Endometrial microvascular endothelial cells (primary cell): ENCODE measurements around the gene IQSEC1. TPM values are rescaled to one million over a fixed set of nuclear protein-coding genes. Genes with fewer than 3 reads are reported as not detected.

ENCODE experiments used
- in situ Hi-C: cut with HindIII; loops from 2 replicates; pipeline ENCODE4 v1.10.0; 2017; ENCODE audit warnings: low sequenced_read_pairs, low pct_unique_long_range_greater_than_20kb; ENCODE audit errors: inconsistent ontology term
- total RNA-seq: library from RNA; depleted of rRNA; stranded (reverse); fragments of >200 nt; gene quantifications from one replicate; pipeline ENCODE4 v1.2.3, GENCODE V29; 2015; ENCODE audit errors: inconsistent ontology term

Gene IQSEC1
- total RNA-seq, 1 donor from 2014 or later: 24.9 TPM

- in situ Hi-C loops: no loop called here
Observed at GRCh38 chr3:12918231-12918630, 155.0 kb downstream of the IQSEC1 start.

GRCh38 chr3:12916159-12916558 is 157.1 kb downstream of the IQSEC1 start:
- in situ Hi-C loops: no loop called here

DNA sequence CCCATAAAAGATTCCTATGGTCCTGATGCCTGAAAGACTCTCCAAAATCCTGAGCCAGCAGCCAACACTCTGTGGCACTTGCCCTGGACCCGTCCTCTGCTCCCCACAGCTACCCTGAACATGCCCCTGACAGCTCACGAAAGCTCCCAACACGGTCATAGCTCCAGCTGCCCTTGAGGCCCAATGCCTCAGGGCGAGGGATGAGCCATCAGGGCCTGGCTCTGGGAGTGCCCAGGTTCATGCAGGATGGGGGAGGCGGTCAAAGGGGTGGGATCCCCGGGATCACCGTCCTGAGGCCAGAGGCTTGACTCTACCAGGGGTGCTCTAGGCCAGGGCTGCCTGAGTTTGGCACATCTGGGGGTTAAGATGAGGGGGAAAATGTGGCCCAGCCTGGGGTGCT is 159.1 kb downstream of the IQSEC1 start:
- in situ Hi-C loops: no loop called here

- in situ Hi-C loops: no loop called here
Observed at GRCh38 chr3:12911881-12912415, 161.3 kb downstream of the IQSEC1 start.

DNA sequence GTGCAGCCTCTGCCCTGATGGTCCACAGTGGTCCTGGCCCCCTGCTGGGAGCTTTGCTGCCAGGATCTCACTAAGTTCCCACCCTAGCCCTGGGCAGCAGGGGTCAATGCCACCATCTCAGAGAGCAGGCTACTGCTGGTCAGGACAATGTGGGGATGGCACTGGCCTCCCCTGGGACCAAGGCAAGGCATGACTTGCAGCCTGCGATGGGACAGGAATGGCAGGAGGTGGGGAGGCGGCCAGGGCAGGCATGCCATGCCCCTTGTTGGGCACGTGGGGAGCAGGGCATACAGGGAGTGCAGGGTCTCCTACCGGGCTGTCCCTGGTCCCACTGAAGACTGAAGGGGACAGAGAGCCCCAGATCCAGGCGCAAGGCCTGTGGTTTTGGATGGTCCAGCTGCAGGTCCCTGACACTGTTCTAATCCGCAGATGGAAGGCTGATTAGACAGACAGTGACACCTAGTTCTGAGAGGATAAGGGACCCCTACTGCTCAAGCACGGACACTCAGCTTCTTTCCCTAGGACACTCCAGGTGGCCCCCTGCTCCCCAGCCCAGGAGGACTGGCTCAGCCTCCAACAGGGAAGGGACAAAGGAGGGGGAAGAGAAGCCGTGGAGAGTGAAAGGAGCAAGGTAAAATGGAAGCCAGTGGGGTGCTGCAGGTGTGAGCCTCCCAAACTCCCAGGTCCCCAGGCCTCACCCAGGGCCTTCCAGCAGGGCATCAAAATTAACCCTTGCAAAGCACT is 162.7 kb downstream of the IQSEC1 start:
- in situ Hi-C loops: no loop called here

DNA sequence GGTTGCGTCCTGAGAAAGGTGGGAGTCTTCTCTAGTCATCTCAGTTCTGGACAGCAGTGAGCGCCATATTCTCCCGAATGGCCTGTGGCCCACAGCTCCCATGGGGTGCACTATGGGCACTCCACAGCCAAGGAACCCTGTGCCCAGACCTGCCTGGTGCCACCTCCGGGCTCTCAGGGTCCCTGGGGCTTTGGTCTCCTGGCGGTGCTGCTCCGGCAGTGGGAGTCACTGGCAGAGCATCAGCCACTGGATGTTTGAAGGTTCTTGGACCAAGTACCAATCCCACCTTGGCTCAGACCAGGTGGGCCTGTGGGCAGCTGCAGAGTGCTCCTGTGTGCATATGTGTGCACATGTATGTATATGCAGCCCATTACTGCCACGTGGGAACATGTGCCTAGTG is 163.5 kb downstream of the IQSEC1 start:
- in situ Hi-C loops: no loop called here

DNA sequence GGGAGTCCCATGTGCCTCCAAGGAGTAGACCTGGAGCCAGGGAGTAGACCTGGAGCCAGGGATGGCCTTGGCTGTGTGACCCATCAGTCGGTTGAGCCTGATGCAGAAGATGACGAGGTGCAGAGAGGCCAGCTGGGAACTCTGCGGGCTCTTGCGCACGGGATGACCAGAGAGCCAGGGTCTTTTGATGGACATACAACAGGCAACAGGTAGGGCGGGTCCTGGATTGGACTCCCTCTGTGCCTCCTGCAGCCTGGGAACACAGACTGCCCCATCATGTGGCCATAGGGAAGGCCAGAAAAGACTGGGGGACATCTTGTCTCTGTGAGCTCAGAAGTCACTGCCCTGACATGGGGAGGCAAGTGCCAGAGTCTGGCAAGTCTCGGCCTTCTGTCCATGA is 164.4 kb downstream of the IQSEC1 start:
- in situ Hi-C loops: no loop called here

DNA sequence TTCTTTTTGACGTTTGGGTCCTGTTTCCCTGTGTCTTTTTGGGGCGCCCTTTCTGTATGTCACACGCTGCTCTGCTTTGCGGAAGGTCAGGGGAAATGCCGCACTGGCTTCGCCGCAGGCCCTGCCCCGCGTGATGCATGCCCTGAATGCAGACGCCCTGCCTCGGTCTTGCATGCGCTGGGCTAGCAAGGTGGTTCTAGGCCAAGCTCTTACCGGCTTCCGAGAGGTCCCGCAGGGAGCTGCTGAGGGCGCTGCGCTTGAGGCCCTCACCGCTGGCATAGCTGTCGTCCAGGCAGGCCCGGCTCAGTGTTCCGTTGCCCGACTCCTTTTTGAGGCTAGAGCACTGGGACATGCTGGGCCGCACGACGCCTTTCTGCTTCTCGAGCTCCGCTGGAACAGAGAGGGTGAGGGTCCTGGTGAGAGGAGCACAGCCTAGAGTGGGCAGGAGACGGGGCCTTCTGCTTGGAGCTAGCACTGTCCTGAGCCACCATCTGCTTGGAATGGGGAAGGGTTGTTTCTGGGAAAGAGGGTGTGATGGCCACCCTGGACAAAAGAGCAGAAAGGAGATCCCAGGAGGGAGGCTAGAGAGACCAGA is 165.0 kb downstream of the IQSEC1 start:
- in situ Hi-C loops: no loop called here

DNA sequence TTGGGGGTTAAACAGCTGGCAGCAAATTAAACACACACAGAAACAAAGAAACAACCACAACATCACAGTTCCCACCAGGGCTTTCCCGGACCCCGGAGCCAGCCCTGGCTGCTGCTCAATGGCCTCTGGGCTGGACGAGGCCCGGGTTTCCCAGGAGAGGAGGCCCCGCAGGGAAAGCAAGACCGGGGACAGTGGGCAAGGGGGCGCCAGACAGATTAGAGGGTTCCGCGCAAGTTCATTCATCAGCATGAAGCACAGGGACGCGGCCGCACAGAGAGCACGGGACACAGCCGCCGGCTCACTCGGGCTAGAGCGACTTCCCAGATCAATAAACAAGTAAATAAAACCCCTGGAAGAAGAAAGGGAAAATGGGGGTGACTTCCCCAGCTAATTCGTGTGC is 165.5 kb downstream of the IQSEC1 start:
- in situ Hi-C loops: no loop called here

DNA sequence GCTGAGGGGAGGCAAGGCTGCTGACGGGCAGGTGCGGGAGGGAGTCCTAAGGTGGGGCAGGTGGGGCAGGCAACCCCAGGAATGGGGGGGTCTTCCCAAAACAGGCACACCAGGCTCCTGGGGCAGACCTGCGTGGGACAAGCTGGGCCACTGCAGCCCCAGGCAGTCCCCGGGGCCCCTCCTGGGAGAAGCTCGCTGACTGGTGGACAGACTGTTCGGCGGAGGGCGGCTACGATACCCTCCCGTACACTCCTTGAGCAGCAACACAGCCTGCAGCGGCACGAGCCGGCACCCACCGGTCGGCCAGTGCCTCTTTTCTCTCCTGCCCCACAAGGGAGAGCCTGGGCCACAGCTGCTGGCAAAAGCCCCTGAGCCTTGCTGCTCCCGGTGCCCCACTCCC is 165.9 kb downstream of the IQSEC1 start:
- in situ Hi-C loops: no loop called here

DNA sequence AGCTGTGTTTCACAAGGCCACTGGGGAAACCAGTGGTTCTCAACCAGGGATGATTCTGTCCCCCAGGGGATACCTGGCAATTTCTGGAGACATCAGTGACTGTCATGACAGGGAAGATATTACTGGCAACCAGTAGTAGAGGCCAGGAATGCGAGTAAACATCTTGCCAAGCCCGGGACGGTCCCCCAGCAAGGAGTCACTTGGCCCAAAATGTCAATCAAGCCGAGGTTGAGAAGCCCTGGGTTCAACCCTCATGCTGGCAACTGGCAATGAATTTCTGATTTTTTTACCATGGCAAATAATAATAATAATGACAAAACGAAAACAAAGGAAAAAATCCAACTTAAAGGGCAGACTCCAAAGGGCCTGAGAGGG is 166.3 kb downstream of the IQSEC1 start:
- in situ Hi-C loops: no loop called here

DNA sequence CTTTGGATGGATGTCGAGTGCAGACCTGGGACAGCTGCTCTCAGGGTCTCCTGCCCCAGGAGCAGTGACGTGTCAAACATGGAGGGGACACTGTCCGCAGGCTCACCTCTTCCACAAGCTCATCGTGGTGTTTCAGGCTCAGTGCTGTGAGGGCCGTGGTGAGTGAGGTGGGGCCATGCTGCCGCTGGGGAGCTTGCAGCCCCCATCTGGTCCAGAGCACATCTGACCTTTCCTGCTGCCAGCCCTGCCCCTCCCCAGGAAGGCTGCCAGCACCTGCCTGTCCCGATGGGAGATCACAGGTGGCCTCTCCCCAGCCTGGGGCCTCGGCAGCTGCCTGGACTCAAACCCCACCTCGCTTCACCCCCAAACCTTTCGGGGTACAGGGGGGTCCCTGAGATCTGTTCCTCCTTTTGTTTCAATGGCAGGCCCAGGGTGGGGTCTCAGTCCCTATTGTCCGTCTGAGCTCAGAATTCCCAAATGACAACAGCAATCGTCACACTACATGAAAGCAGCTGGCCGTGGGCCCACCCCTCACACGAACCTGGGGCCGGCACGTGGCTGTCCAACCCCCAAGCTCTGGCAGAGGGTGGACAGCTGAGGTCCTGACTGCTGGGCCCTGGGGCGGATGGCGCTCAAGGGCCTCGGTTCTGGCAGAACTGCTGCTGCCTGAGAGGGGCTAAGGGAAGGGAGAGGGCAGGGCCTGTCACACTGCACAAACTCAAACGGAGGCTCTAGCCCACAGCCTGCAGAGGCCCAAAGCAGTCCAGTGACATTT is 166.9 kb downstream of the IQSEC1 start:
- in situ Hi-C loops: no loop called here

GRCh38 chr3:12905316-12906071 is 167.7 kb downstream of the IQSEC1 start:
- in situ Hi-C loops: no loop called here

GRCh38 chr3:12904951-12905315 is 168.3 kb downstream of the IQSEC1 start:
- in situ Hi-C loops: no loop called here

DNA sequence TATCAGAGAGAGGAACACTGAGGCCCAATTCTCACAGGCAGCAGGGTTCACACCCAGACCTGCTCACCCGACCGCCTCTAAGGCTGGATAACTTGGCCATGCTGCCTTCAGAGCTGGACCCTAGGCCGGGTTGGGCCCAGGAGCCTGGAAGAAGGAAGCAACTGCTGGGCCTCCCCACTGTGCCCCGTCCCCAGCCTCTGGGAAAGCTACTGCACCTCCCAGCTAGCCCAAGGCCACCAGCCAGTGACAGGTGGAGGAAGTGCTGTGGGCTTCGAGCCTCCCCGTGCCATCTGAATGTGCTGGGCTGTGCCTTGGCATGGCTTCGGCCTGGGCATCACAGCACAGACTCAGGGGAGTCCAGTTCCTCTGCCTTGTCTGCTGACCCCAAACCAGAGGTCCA is 169.3 kb downstream of the IQSEC1 start:
- in situ Hi-C loops: no loop called here

DNA sequence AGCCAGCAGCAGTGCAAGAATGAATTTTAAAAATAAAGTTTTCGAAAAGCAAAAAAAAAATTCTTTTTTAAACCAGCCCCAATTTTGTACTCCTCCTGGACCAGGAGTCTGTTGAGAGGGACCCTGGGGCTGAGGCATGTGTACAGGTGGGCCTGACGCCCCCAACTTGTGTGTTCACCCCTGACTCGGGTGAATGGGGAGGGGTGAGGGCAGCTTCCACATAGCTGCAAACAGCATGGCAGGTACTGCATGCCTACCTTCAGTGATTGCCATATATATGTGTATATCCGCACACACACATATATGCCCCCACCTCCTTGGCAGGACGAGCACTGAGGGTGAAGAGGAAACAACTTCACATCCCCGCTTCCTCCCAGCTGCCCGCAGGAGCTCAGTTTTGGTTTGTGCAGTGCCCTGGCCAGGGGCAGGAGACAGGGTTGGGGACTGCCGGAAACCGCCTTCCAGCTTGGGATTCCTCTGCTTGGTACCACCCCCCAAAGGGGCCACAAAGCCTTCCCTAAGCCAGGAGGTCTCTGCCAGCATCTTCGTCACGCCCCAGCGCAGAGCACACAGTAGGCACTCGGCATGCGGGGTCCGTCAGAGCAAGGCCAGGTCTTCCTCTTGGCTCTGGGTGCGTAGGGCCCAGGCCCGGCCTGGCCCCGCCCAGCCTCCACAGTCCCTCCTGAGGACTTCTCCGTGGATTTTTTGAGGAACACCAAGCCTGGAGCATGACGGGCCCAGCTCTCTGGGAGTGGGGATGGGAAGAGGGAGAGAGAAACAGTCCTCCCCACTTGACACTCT is 170.0 kb downstream of the IQSEC1 start:
- in situ Hi-C loops: no loop called here

GRCh38 chr3:12902181-12902999 is 170.8 kb downstream of the IQSEC1 start:
- in situ Hi-C loops: no loop called here

DNA sequence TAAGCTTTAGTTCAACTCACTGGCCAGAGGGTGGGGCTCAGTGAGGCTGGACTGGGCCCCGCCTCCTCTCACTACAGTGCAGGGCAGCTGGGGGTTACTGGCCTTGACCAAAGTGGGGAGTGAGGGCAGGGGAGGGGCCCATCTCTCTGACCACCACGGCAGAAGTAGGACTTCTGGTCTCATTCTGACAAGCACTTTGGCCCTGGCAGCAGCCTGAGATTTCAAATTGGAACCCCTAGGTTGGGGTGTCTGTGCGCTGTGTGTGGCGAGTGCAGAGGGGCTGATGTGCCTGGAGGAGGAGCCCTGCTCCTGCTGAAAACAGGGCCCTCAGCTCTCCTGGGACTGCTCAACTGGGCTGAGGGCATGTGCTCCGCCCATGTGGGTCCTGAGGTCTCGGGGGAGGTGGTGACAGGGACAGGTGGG is 171.6 kb downstream of the IQSEC1 start:
- in situ Hi-C loops: no loop called here
